ENCODE measurements around the gene TRUB2. TPM values are rescaled to one million over a fixed set of nuclear protein-coding genes. Genes with fewer than 3 reads are reported as not detected.

Gene TRUB2
- total and polyA plus RNA-seq, 2 of the 8 experiments (the other 6 are each of a cell fraction or from before 2014, with no cell fraction given), result 20.7 to 37.8 TPM

DNA sequence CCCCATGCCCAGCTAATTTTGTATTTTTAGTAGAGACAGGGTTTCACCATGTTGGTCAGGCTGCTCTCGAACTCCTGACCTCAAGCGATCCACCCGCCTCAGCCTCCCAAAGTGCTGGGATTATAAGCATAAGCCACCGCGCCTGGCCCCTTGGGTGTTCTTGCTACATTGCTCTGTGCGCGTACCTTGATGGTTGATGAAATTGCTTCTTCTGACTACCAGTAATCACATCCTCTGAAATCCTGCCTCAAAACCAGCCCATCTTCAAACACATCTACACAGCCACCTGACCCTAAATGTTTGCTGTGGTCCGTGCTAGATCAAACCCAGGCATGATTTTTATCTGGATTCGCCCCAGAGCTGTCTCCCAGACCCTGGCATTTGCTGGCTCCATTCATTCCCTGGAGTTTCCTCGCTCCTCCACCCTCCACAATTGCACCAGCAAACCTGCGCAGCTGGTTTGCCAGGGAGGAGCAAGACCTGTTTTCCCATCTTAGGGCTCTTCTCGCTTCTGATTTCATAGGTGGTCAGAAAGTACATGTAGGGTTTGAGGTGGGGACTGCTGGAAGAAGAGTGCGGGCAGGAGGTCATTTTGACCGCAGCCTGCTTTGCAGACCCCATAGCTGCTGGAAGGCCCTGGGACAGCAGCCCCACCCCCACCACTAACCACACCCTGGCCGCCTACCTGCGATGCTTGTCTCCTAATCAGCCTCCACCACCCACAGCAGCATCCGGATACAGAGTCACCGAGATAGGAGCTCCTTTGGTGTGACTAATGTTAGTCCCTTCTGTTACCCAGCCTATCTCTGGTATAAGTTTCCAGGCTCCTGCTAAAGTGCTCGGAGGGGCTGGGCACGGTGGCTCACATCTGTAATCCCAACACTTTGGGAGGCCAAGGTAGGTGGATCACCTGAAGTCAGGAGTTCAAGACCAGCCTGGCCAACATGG, 23.4 kb downstream of the TRUB2 start:
- DNase-seq (ENCODE audit: low read depth in 1 of 2, low spot score in 2 of 2) (no peak), FAIRE-seq (no peak)
- Histone ChIP-seq H3K79me2 (ENCODE audit: control insufficient read depth in 1 of 2, insufficient read depth in 2 of 2, low read length in 2 of 2) (no peaks in the 10 kb centered on the region), H3K23ac (ENCODE audit: insufficient read length) (no peak overlapping the region), H3K4me2 (ENCODE audit: insufficient read depth in 1 of 2, low read depth in 2 of 2, low read length in 2 of 2) (no peak overlapping the region), H3K36me3 (ENCODE audit: control insufficient read depth in 2 of 4, insufficient read depth in 4 of 4, low read length in 3 of 4) (no peaks in the 10 kb centered on the region), H4K20me1 (replicated peaks in 1 of 2; ENCODE audit: control insufficient read depth in 1 of 2, insufficient read depth in 2 of 2, low read length in 2 of 2) (peaks cover 0 to 1% of the 10 kb centered on the region in 2 experiments), H3K4ac (replicated peaks; ENCODE audit: insufficient read length, low read depth, low read length) (no peak overlapping the region), H3K79me1 (ENCODE audit: low read depth, low read length) (no peaks in the 10 kb centered on the region), H2BK120ac (replicated peaks; ENCODE audit: low read depth, low read length) (no peak overlapping the region), H2BK15ac (ENCODE audit: low read length) (no peak overlapping the region), H2BK5ac (ENCODE audit: low read depth, low read length) (no peak overlapping the region), H2BK12ac (ENCODE audit: low read depth, low read length) (no peak overlapping the region), H4K91ac (replicated peaks; ENCODE audit: insufficient read length, low read length) (no peak overlapping the region), H3K9ac (replicated peaks in 1 of 4; ENCODE audit: extremely low read depth in 1 of 4, low read depth in 3 of 4, low read length in 3 of 4) (no peak overlapping the region), H3K27ac (ENCODE audit: low read depth, low read length) (no peak overlapping the region), H4K8ac (ENCODE audit: extremely low read depth, insufficient read depth, low read length) (no peak overlapping the region), H3K4me3 (ENCODE audit: extremely low read depth in 1 of 4, insufficient read depth in 2 of 4, low read depth in 3 of 4, low read length in 4 of 4) (no peak overlapping the region), H3K14ac (ENCODE audit: insufficient read length) (no peak overlapping the region), H2BK20ac (ENCODE audit: low read length) (no peak overlapping the region), H2AK5ac (ENCODE audit: low read depth, low read length) (no peak overlapping the region), H2AFZ (ENCODE audit: low read length) (no peak overlapping the region), H3K4me1 (replicated peaks in 1 of 4; ENCODE audit: control insufficient read depth in 3 of 4, insufficient read depth in 4 of 4, low read length in 3 of 4) (no peaks in the 10 kb centered on the region), H4K5ac (ENCODE audit: insufficient read length, low read depth, low read length) (no peak overlapping the region), H3K18ac (ENCODE audit: extremely low read depth, low read length) (no peak overlapping the region), H3K9me3 (ENCODE audit: insufficient read depth in 2 of 2, low read depth in 1 of 2, low read length in 1 of 2) (no peaks in the 10 kb centered on the region), H3K23me2 (ENCODE audit: low read depth, low read length) (no peaks in the 10 kb centered on the region), H3K27me3 (replicated peaks in 1 of 4; ENCODE audit: control insufficient read depth in 3 of 4, extremely low read depth in 1 of 4, insufficient read depth in 3 of 4, low read length in 3 of 4) (no peaks in the 10 kb centered on the region), H3K56ac (replicated peaks; ENCODE audit: insufficient read length, low read depth, low read length) (no peak overlapping the region)
- POLR2A ChIA-PET (ENCODE audit: partially characterized antibody), result interaction anchor here (0.7 to 2.4 kb wide), 7 partner anchors 10 to 426 kb away, joined by 3 to 6 read pairs (median 3); no protein-coding TSS in a partner anchor
- CTCF ChIA-PET (ENCODE audit: partially characterized antibody), result interaction anchor here (0.7 to 8.1 kb wide), 10 partner anchors 8 to 140 kb away, joined by 3 to 88 read pairs (median 6); no protein-coding TSS in a partner anchor
- WGBS, 2 experiments (ENCODE audit: extremely low coverage in 1 of 2, insufficient coverage in 1 of 2, insufficient read length in 1 of 2, insufficient replicate concordance in 2 of 2, low coverage in 1 of 2, low lambda C conversion rate in 2 of 2, missing lambda C conversion rate in 1 of 2), result 88% methylated on average over 20 of the region's 20 CpGs; no CpG with 5 or more reads in 1 of the 2 experiments
- TF ChIP-seq CBX5 (IDR thresholded peaks at IDR 0.05; ENCODE audit: low read depth, low read length) (no peak), SIRT6 (IDR thresholded peaks at IDR 0.05; ENCODE audit: low read length) (no peak), BACH1 (IDR thresholded peaks at IDR 0.05; ENCODE audit: low read length) (no peak), POLR2A (IDR thresholded peaks at IDR 0.05; ENCODE audit: control extremely low read depth in 1 of 2, low read depth in 2 of 2, low read length in 2 of 2) (no peak), SIN3A (conservative IDR thresholded peaks at IDR 0.05 in 1 of 2, IDR thresholded peaks at IDR 0.05 in 1 of 2; ENCODE audit: low read depth in 1 of 2, low read length in 2 of 2) (no peak)
- TF ChIP-seq, protein P1, sequence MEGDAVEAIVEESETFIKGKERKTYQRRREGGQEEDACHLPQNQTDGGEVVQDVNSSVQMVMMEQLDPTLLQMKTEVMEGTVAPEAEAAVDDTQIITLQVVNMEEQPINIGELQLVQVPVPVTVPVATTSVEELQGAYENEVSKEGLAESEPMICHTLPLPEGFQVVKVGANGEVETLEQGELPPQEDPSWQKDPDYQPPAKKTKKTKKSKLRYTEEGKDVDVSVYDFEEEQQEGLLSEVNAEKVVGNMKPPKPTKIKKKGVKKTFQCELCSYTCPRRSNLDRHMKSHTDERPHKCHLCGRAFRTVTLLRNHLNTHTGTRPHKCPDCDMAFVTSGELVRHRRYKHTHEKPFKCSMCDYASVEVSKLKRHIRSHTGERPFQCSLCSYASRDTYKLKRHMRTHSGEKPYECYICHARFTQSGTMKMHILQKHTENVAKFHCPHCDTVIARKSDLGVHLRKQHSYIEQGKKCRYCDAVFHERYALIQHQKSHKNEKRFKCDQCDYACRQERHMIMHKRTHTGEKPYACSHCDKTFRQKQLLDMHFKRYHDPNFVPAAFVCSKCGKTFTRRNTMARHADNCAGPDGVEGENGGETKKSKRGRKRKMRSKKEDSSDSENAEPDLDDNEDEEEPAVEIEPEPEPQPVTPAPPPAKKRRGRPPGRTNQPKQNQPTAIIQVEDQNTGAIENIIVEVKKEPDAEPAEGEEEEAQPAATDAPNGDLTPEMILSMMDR (IDR thresholded peaks at IDR 0.05; ENCODE audit: control extremely low read depth in 1 of 3, insufficient read depth in 1 of 3, low read depth in 1 of 3, low read length in 3 of 3), result no peak
